ENCODE data around the gene SAPCD2. TPM values are rescaled to one million over a fixed set of nuclear protein-coding genes. Genes with fewer than 3 reads are reported as not detected.

SAPCD2 gene
- total and polyA plus RNA-seq, 9 of the 15 experiments (the other 6 are each of a cell fraction or from before 2014, with no cell fraction given) = 3.4 to 91.8 (median 18.8) TPM

GRCh38 chr9:137114613-137115393 is 44.4 kb upstream of the SAPCD2 start, which contains the start of gene DPP7 (continued):
- TF ChIP-seq ARID1B (IDR thresholded peaks at IDR 0.05) (no peak), HMG20A (CRISPR knock-in tag; conservative IDR thresholded peaks at IDR 0.05) (no peak), CTBP1 (IDR thresholded peaks at IDR 0.05; ENCODE audit: borderline replicate concordance) (peak; percentile 81; the same call in 1 of the 2 replicates), JUN (IDR thresholded peaks at IDR 0.05; ENCODE audit: borderline replicate concordance, low read depth, low read length) (peak; percentile 27; the same call in 1 of the 2 replicates), JUN (CRISPR knock-in tag; IDR thresholded peaks at IDR 0.05; ENCODE audit: borderline replicate concordance) (peak; percentile 52; the same call in 1 of the 2 replicates), TFAP4 (CRISPR knock-in tag; IDR thresholded peaks at IDR 0.05; ENCODE audit: borderline replicate concordance) (peak; percentile 49; the same call in 1 of the 2 replicates), TAL1 (IDR thresholded peaks at IDR 0.05) (no peak), NR4A1 (CRISPR knock-in tag; IDR thresholded peaks at IDR 0.05) (no peak), NR4A1 (tag; IDR thresholded peaks at IDR 0.05) (no peak), CXXC5 (CRISPR knock-in tag; IDR thresholded peaks at IDR 0.05) (peak; percentile 93), ZNF609 (CRISPR knock-in tag; IDR thresholded peaks at IDR 0.05; ENCODE audit: borderline replicate concordance) (no peak)
- TF ChIP-seq, protein P1, sequence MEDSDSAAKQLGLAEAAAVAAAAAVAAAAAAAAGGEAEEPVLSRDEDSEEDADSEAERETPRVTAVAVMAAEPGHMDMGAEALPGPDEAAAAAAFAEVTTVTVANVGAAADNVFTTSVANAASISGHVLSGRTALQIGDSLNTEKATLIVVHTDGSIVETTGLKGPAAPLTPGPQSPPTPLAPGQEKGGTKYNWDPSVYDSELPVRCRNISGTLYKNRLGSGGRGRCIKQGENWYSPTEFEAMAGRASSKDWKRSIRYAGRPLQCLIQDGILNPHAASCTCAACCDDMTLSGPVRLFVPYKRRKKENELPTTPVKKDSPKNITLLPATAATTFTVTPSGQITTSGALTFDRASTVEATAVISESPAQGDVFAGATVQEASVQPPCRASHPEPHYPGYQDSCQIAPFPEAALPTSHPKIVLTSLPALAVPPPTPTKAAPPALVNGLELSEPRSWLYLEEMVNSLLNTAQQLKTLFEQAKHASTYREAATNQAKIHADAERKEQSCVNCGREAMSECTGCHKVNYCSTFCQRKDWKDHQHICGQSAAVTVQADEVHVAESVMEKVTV (CRISPR knock-in tag; IDR thresholded peaks at IDR 0.05) = no peak
- TF ChIP-seq, protein P2, sequence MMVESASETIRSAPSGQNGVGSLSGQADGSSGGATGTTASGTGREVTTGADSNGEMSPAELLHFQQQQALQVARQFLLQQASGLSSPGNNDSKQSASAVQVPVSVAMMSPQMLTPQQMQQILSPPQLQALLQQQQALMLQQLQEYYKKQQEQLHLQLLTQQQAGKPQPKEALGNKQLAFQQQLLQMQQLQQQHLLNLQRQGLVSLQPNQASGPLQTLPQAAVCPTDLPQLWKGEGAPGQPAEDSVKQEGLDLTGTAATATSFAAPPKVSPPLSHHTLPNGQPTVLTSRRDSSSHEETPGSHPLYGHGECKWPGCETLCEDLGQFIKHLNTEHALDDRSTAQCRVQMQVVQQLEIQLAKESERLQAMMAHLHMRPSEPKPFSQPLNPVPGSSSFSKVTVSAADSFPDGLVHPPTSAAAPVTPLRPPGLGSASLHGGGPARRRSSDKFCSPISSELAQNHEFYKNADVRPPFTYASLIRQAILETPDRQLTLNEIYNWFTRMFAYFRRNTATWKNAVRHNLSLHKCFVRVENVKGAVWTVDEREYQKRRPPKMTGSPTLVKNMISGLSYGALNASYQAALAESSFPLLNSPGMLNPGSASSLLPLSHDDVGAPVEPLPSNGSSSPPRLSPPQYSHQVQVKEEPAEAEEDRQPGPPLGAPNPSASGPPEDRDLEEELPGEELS (CRISPR knock-in tag; IDR thresholded peaks at IDR 0.05; ENCODE audit: borderline replicate concordance) = peak; percentile 30; the same call in 1 of the 2 replicates
- TF ChIP-seq, protein P3, sequence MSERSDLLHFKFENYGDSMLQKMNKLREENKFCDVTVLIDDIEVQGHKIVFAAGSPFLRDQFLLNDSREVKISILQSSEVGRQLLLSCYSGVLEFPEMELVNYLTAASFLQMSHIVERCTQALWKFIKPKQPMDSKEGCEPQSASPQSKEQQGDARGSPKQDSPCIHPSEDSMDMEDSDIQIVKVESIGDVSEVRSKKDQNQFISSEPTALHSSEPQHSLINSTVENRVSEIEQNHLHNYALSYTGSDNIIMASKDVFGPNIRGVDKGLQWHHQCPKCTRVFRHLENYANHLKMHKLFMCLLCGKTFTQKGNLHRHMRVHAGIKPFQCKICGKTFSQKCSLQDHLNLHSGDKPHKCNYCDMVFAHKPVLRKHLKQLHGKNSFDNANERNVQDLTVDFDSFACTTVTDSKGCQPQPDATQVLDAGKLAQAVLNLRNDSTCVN (CRISPR knock-in tag; IDR thresholded peaks at IDR 0.05) = no peak

Data from K562 (cell line).